ENCODE data around the gene TAP1. TPM values are rescaled to one million over a fixed set of nuclear protein-coding genes. Genes with fewer than 3 reads are reported as not detected.

TAP1 gene
- total and polyA plus RNA-seq, 2 of the 8 experiments (the other 6 are each of a cell fraction or from before 2014, with no cell fraction given) = 16.8 to 22.0 TPM

- no peak overlapping the region for H3K14ac ChIP-seq (ENCODE audit: insufficient read length)
- WGBS, 2 experiments (ENCODE audit: extremely low coverage in 1 of 2, insufficient coverage in 1 of 2, insufficient read length in 1 of 2, insufficient replicate concordance in 2 of 2, low coverage in 1 of 2, low lambda C conversion rate in 2 of 2, missing lambda C conversion rate in 1 of 2) = 88% methylated on average over 5 of the region's 5 CpGs; no CpG with 5 or more reads in 1 of the 2 experiments
- H4K8ac ChIP-seq (ENCODE audit: extremely low read depth, insufficient read depth, low read length) = no peak overlapping the region
- CTCF ChIA-PET (ENCODE audit: partially characterized antibody) = interaction anchor here (0.7 kb wide), 1 partner anchor 54 kb away, joined by 3 read pairs; no protein-coding TSS in a partner anchor
- H2AFZ ChIP-seq (ENCODE audit: low read length) = no peak overlapping the region
- no peak overlapping the region for H3K4ac ChIP-seq (replicated peaks; ENCODE audit: insufficient read length, low read depth, low read length)
- H4K20me1 ChIP-seq (replicated peaks in 1 of 2; ENCODE audit: control insufficient read depth in 1 of 2, insufficient read depth in 2 of 2, low read length in 2 of 2) = peaks cover 0 to 2% of the 10 kb centered on the region in 2 experiments
- no peak overlapping the region for H3K4me2 ChIP-seq (ENCODE audit: insufficient read depth in 1 of 2, low read depth in 2 of 2, low read length in 2 of 2)
- no peaks in the 10 kb centered on the region for H3K79me1 ChIP-seq (ENCODE audit: low read depth, low read length)
- H2BK120ac ChIP-seq (replicated peaks; ENCODE audit: low read depth, low read length) = no peak overlapping the region
- no peak overlapping the region for H2BK20ac ChIP-seq (ENCODE audit: low read length)
- no peaks in the 10 kb centered on the region for H3K79me2 ChIP-seq (ENCODE audit: control insufficient read depth in 1 of 2, insufficient read depth in 2 of 2, low read length in 2 of 2)
- H3K4me3 ChIP-seq (ENCODE audit: extremely low read depth in 1 of 4, insufficient read depth in 2 of 4, low read depth in 3 of 4, low read length in 4 of 4) = no peak overlapping the region
- no peak for FAIRE-seq
- no peak overlapping the region for H4K91ac ChIP-seq (replicated peaks; ENCODE audit: insufficient read length, low read length)
- no peak overlapping the region for H4K5ac ChIP-seq (ENCODE audit: insufficient read length, low read depth, low read length)
- H2BK5ac ChIP-seq (ENCODE audit: low read depth, low read length) = no peak overlapping the region
- H3K9me3 ChIP-seq (ENCODE audit: insufficient read depth in 2 of 2, low read depth in 1 of 2, low read length in 1 of 2) = no peaks in the 10 kb centered on the region
- H3K27me3 ChIP-seq (replicated peaks in 1 of 4; ENCODE audit: control insufficient read depth in 3 of 4, extremely low read depth in 1 of 4, insufficient read depth in 3 of 4, low read length in 3 of 4) = no peaks in the 10 kb centered on the region
- POLR2A ChIA-PET (ENCODE audit: partially characterized antibody) = no interaction called here
- H3K27ac ChIP-seq (ENCODE audit: low read depth, low read length) = no peak overlapping the region
- no peak overlapping the region for H3K9ac ChIP-seq (replicated peaks in 1 of 4; ENCODE audit: extremely low read depth in 1 of 4, low read depth in 3 of 4, low read length in 3 of 4)
- H3K36me3 ChIP-seq (ENCODE audit: control insufficient read depth in 2 of 4, insufficient read depth in 4 of 4, low read length in 3 of 4) = no peaks in the 10 kb centered on the region
- no peaks in the 10 kb centered on the region for H3K23me2 ChIP-seq (ENCODE audit: low read depth, low read length)
- H3K18ac ChIP-seq (ENCODE audit: extremely low read depth, low read length) = no peak overlapping the region
- TF ChIP-seq BRCA1 (IDR thresholded peaks at IDR 0.05; ENCODE audit: low read depth, low read length) (no peak), RAD21 (IDR thresholded peaks at IDR 0.05 in 1 of 2, conservative IDR thresholded peaks at IDR 0.05 in 1 of 2; ENCODE audit: low read depth in 2 of 2, low read length in 2 of 2) (no peak), FOSL1 (IDR thresholded peaks at IDR 0.05; ENCODE audit: insufficient read depth, low read depth, low read length) (no peak)
- TF ChIP-seq, protein P1, sequence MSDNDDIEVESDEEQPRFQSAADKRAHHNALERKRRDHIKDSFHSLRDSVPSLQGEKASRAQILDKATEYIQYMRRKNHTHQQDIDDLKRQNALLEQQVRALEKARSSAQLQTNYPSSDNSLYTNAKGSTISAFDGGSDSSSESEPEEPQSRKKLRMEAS (IDR thresholded peaks at IDR 0.05) = no peak
- H3K56ac ChIP-seq (replicated peaks; ENCODE audit: insufficient read length, low read depth, low read length) = no peak overlapping the region
- H2BK12ac ChIP-seq (ENCODE audit: low read depth, low read length) = no peak overlapping the region
- H3K23ac ChIP-seq (ENCODE audit: insufficient read length) = no peak overlapping the region
- no peak overlapping the region for H2BK15ac ChIP-seq (ENCODE audit: low read length)
- DNase-seq (ENCODE audit: low read depth in 1 of 2, low spot score in 2 of 2) = no peak
- H3K4me1 ChIP-seq (replicated peaks in 1 of 4; ENCODE audit: control insufficient read depth in 3 of 4, insufficient read depth in 4 of 4, low read length in 3 of 4) = no peaks in the 10 kb centered on the region
- H2AK5ac ChIP-seq (ENCODE audit: low read depth, low read length) = no peak overlapping the region
Observed at GRCh38 chr6:32887616-32888015, 34.1 kb upstream of the TAP1 start.

Measured in H1 (cell line).